Measurements from ENCODE around the gene LRRD1. TPM values are rescaled to one million over a fixed set of nuclear protein-coding genes. Genes with fewer than 3 reads are reported as not detected.

LRRD1 gene
- under 0.01 and 0.20 TPM in 2 replicates for total RNA-seq

GRCh38 chr7:92178928-92179924 lies at the start of gene LRRD1:
Gene LRRD1, minus strand, starts transcription at chr7:92179142. Its CDS starts 13,940 bp downstream, at chr7:92165202.

GRCh38 chr7:92134271-92135051 lies 44.5 kb downstream of the LRRD1 start, which contains the start of gene CYP51A1:
Gene CYP51A1, minus strand, starts transcription at chr7:92134477. Its CDS starts 113 bp downstream, at chr7:92134364.

Small RNA genes within 50 kb of the gene (small RNA-seq; reads per million reads assigned to genes)
- 0.14 reads per million for gene MIR1285-1
- not detected for gene RF00019

Other genes with a start within 250 kb of the LRRD1 start
- 27.2 and 30.3 TPM in 2 replicates for gene AKAP9, start 238.3 kb downstream of the LRRD1 start, total RNA-seq
- 296 and 416 TPM in 2 replicates for gene CYP51A1, start 44.7 kb downstream of the LRRD1 start, total RNA-seq
- gene KRIT1, start 66.8 kb upstream of the LRRD1 start, total RNA-seq = 38.6 and 42.0 TPM in 2 replicates
- 37.5 and 47.9 TPM in 2 replicates for gene ANKIB1, start 66.8 kb upstream of the LRRD1 start, total RNA-seq